ENCODE data around the gene HELZ2. TPM values are rescaled to one million over a fixed set of nuclear protein-coding genes. Genes with fewer than 3 reads are reported as not detected.

The HELZ2 gene
- total RNA-seq, 1 experiment from 2014 or later: 35.2 TPM

GRCh38 chr20:63553251-63553932, 20.6 kb downstream of the HELZ2 start:
- TF ChIP-seq CTCF (IDR thresholded peaks at IDR 0.05; ENCODE audit: insufficient read depth in 1 of 2, low read depth in 1 of 2, low read length in 1 of 2, severe bottlenecking in 1 of 2, unreplicated experiment in 1 of 2): no peak
- Mint-ChIP-seq H3K27ac (ENCODE audit: unreplicated experiment) (no peak overlapping the region), H3K36me3 (ENCODE audit: insufficient read depth, unreplicated experiment) (peaks cover 15% of the 10 kb centered on the region), H3K9me3 (ENCODE audit: unreplicated experiment) (no peaks in the 10 kb centered on the region), H3K27me3 (ENCODE audit: insufficient read depth, unreplicated experiment) (no peaks in the 10 kb centered on the region), H3K4me3 (ENCODE audit: unreplicated experiment) (peak overlapping the region; percentile 47), H3K4me1 (ENCODE audit: low read depth, unreplicated experiment) (no peaks in the 10 kb centered on the region)
- peaks cover 4% of the 10 kb centered on the region for H3K9me3 ChIP-seq
- BruUV-seq (replicated peaks): no TSS peak
- DNase-seq: peak; percentile 89 to 91
- intact Hi-C loops (cut with micrococcal nuclease; ENCODE audit: unreplicated experiment): no loop called here
- CTCF ChIA-PET: interaction anchor here (0.6 kb wide), 1 partner anchor 128 kb away, joined by 3 read pairs; no protein-coding TSS in a partner anchor
- no peaks in the 10 kb centered on the region for H3K27me3 ChIP-seq (replicated peaks; ENCODE audit: control insufficient read depth, insufficient read depth, low read length)
- peak overlapping the region; percentile 39 for H3K4me3 ChIP-seq (ENCODE audit: low read depth, low read length)
- H3K36me3 ChIP-seq (ENCODE audit: control insufficient read depth, insufficient read depth, low read length): no peaks in the 10 kb centered on the region
- H3K4me1 ChIP-seq: no peaks in the 10 kb centered on the region
- POLR2A ChIA-PET: no interaction called here

GRCh38 chr20:63552481-63553249, 21.4 kb downstream of the HELZ2 start:
- H3K4me3 Mint-ChIP-seq (ENCODE audit: unreplicated experiment): peak overlapping the region; percentile 47
- no peaks in the 10 kb centered on the region for H3K4me1 Mint-ChIP-seq (ENCODE audit: low read depth, unreplicated experiment)
- Histone ChIP-seq H3K4me3 (ENCODE audit: low read depth, low read length) (no peak overlapping the region), H3K36me3 (ENCODE audit: control insufficient read depth, insufficient read depth, low read length) (no peaks in the 10 kb centered on the region), H3K27me3 (replicated peaks; ENCODE audit: control insufficient read depth, insufficient read depth, low read length) (no peaks in the 10 kb centered on the region), H3K4me1 (no peaks in the 10 kb centered on the region), H3K9me3 (peaks cover 4% of the 10 kb centered on the region)
- DNase-seq: no peak
- TF ChIP-seq CTCF (IDR thresholded peaks at IDR 0.05; ENCODE audit: insufficient read depth in 1 of 2, low read depth in 1 of 2, low read length in 1 of 2, severe bottlenecking in 1 of 2, unreplicated experiment in 1 of 2): no peak
- ChIA-PET POLR2A (no interaction called here), CTCF (interaction anchor here (0.6 kb wide), 1 partner anchor 129 kb away, joined by 3 read pairs; no protein-coding TSS in a partner anchor)
- BruUV-seq (replicated peaks): no TSS peak
- intact Hi-C loops (cut with micrococcal nuclease; ENCODE audit: unreplicated experiment): no loop called here
- no peak overlapping the region for H3K27ac Mint-ChIP-seq (ENCODE audit: unreplicated experiment)
- no peaks in the 10 kb centered on the region for H3K9me3 Mint-ChIP-seq (ENCODE audit: unreplicated experiment)
- H3K36me3 Mint-ChIP-seq (ENCODE audit: insufficient read depth, unreplicated experiment): peaks cover 15% of the 10 kb centered on the region
- no peaks in the 10 kb centered on the region for H3K27me3 Mint-ChIP-seq (ENCODE audit: insufficient read depth, unreplicated experiment)

- H3K9me3 Mint-ChIP-seq (ENCODE audit: unreplicated experiment): no peaks in the 10 kb centered on the region
- H3K4me3 Mint-ChIP-seq (ENCODE audit: unreplicated experiment): no peak overlapping the region
- H3K9me3 ChIP-seq: peaks cover 4% of the 10 kb centered on the region
- peaks cover 2% of the 10 kb centered on the region for H3K4me1 ChIP-seq
- no peaks in the 10 kb centered on the region for H3K27me3 ChIP-seq (replicated peaks; ENCODE audit: control insufficient read depth, insufficient read depth, low read length)
- ChIA-PET POLR2A (interaction anchor here (0.5 to 0.8 kb wide), 2 partner anchors 11 to 42 kb away, joined by 3 to 6 read pairs; no protein-coding TSS in a partner anchor), CTCF (interaction anchor here (0.6 to 0.8 kb wide), 2 partner anchors 140 to 487 kb away, joined by 3 to 4 read pairs; no protein-coding TSS in a partner anchor)
- DNase-seq: no peak
- H3K4me3 ChIP-seq (ENCODE audit: low read depth, low read length): no peak overlapping the region
- no TSS peak for BruUV-seq (replicated peaks)
- H3K4me1 Mint-ChIP-seq (ENCODE audit: low read depth, unreplicated experiment): no peaks in the 10 kb centered on the region
- H3K36me3 ChIP-seq (ENCODE audit: control insufficient read depth, insufficient read depth, low read length): no peaks in the 10 kb centered on the region
- no peaks in the 10 kb centered on the region for H3K27me3 Mint-ChIP-seq (ENCODE audit: insufficient read depth, unreplicated experiment)
- no peak overlapping the region for H3K27ac Mint-ChIP-seq (ENCODE audit: unreplicated experiment)
- intact Hi-C loops (cut with micrococcal nuclease; ENCODE audit: unreplicated experiment): no loop called here
- no peak for TF ChIP-seq CTCF (IDR thresholded peaks at IDR 0.05; ENCODE audit: insufficient read depth in 1 of 2, low read depth in 1 of 2, low read length in 1 of 2, severe bottlenecking in 1 of 2, unreplicated experiment in 1 of 2)
- peaks cover 5% of the 10 kb centered on the region for H3K36me3 Mint-ChIP-seq (ENCODE audit: insufficient read depth, unreplicated experiment)
Measured at GRCh38 chr20:63551068-63551467, 23.0 kb downstream of the HELZ2 start.
